HG03097 (cell line): ENCODE results near the gene KRT79.

Experiments
- ATAC-seq: cut with Tn5 transposase; IDR thresholded peaks from one replicate; pipeline ENCODE4 v1.9.1; 2021; ENCODE audit not compliant: unreplicated experiment, low FRiP score

The KRT79 gene

DNA sequence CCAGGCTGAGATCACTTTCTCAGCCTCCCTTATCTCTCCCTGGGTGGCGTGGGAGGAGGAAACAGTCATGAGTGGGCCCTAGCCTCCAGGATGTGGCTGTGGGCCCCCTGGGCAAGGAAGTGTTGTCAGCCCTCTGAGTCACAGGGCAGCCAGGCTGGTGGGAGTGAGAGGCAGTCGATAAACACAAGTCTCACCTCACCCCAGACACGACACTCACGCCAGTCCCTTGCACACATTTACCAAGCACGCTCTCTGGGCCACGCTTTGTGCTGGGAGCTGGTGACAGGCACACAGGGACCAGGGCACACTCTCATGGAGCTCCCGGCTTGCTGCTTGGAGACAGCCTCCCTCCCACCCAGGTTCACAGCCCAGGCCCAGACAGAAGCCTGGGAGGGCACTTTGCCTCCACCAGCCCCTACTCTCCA lies 1.9 kb upstream of the KRT79 start:
- ATAC-seq = no peak

DNA sequence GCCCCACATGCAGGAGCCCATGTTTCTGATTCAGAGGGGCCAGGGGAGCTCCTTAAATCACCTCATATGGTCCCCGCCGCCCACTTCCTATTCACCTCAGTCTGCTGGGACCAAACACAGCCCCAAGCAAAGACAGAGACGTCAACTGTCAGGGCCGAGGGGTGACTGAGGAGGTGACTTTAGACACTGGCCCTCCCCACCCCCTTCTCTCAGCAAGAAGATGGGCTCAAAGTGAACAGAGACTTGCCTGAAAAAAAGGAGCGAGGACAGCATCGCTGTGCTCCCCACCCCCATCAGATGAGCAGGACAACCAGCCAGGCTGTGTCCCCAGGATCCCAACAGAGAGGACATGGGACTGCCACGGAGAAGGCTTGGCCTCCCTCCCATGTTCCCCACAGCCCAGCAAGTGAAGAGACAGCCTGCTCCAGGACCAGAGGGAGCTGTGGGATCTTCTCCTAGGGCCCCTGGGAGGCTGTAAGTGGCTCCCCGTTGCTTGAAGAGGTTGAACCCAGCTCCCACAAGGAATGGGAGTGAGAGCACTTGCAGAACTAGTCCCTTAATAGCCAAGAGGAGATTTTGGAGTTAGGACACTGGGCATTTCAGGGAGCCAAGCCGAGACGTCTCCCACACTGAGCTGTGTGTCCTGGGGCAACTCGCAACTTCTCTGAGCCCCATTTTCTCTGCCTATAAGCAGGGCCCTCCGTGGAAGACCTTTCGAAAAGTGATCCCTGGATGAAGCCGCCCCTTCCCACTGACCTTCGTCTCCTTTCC lies 1.3 kb upstream of the KRT79 start:
- ATAC-seq = no peak

- ATAC-seq = no peak
Observed at GRCh38 chr12:52834727-52835001, 553 bp upstream of the KRT79 start.

- ATAC-seq = no peak
Observed at GRCh38 chr12:52832985-52833905, 866 bp downstream of the KRT79 start.

- ATAC-seq = no peak
Observed at GRCh38 chr12:52832451-52832850, 1.7 kb downstream of the KRT79 start.

GRCh38 chr12:52831251-52831650 lies 2.9 kb downstream of the KRT79 start:
- no peak for ATAC-seq

DNA sequence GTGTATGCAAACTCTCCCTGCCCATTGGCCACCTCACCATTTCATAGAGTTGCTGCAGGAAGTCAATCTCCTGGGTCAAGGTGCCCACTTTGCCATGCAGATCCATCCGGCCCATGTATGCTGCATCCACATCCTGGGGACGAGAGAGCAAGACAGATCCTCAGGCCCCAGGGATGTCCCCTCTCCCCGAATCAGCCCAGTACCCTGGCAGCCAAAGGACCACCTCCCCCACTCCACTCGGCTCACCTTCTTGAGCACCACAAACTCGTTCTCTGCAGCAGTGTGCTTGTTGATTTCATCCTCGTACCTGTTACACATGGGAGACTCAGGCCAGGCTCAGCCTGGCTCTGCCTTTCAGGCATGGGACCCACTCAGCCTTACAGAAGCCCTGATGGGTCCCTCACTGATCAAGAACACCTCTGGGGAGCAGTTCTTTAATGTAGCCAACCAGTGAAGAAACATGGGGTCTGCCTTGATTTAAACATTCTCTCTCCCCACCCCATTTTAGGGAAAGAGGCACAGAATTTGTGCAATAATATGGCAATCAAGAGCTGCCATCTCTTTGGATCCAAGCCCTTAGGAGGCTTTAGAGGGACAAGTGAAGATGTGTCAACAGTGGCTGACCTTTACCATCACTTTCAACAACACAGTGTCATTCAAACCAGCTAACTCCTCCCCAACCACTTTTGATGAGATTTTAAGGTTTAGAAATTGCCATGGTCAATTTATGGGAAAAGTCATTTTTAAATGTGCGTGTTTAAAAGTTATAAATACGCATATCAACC lies 3.9 kb downstream of the KRT79 start:
- ATAC-seq = no peak

DNA sequence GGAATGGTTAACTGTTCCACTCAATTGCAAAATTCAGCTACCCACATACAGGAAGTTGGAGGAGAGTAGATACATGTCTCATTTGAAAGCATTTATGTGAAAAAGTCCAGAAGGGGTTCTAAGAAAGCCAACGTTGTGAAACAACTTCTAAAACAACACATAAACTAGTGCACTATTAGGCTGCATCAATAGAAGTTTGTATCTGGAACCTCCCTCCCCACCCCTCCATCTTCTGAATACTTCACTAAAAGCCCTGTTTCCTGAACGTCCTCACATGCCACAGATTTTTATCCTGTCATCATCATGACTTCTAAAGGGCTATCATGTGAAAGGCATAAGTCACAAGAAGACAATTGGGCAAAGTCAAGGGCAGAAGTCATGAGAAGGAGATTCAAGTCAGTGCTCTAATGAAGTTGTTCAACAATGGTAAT lies 5.5 kb downstream of the KRT79 start:
- no peak for ATAC-seq

DNA sequence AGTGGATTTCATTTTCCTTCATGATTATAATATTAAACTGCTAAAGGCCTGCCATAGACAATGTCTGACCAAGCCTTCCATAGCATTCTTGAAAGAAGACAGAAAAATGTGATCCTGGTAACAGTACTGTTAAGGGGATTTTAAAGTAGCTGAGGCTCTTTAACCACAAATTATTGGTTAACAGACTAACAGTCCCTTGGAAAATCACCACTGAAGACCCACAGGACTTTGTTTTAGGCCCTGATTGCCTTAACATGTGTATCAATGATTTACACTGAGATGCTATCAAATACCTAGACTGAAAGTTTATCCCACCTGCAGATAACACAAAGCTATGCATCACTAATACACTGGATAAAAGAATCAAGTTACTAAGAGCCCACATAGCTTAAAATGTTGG lies 6.0 kb downstream of the KRT79 start:
- no peak for ATAC-seq

GRCh38 chr12:52827499-52828090 lies 6.5 kb downstream of the KRT79 start:
- ATAC-seq = no peak

DNA sequence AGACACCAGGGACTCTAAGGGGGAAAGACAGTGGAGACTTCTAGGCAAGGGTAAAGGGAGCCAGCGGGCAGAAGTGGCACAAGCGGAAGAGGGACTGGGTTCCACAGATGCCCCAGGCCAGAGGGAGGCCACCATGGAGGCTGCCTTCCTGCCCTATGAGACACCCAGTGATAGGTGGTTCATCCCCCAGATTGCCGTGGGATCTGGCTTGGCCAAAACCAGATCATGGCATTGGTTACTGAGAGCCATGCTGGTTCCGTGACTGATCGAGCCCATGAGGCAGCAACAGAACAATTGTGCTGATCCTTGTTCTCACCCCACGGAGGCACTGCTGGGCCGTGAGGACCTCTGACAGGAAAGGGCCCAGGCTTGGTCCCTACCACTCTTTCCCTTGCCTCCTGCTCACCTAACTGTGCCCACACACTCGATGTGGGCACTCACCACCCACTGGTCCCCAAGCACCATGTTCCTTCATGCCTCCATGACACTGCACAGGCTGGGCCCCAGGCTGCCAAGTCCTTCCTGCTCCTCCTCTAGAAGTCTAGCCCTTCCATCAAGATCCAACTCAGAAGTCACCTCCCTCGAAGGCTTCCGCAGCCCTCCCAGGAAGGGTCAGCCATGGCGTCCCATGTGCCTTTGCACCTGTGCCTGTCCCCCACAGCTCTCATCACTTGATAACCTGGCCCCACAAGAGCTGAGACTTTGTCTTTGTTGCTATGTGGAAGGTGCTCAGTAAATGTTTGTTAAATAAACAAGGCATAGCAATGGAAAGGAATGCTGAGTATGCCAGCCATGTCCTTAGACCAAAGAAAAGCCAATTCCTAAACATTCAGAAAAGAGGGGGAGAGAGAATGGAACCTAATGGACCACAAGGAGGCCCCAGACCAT lies 7.3 kb downstream of the KRT79 start:
- no peak for ATAC-seq

- ATAC-seq = no peak
Observed at GRCh38 chr12:52825961-52826360, 8.2 kb downstream of the KRT79 start.

DNA sequence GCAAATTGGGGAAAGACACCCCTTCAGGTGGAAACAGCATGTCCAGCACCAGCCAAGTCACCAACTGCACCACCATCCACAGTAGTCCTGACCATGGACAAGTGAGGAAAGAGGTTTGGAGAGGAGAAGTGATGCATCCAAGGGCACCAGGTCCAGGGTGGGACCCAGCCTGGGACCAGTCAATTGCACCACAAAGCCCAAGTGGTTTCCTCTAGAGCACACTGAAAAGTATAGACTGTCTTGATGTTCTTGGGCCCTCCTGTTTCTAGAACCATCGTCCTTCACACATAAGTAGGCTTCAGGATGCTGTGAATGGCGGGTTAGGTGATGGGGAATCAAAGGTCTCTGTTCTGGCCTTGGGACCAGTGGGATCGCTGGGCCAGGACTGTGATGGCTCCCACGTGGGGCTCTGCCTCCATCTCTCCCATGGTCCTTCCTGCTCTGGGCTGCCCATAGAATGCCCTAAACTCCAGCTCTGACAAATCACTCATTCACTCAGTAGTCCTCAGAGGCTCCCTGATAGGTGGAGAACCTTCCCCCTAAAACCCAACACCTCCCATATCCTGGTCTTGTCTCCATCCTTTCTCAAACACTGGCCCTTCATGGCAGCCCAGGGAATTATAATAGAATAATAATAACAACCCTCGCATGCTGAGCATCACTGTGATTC lies 9.2 kb downstream of the KRT79 start:
- ATAC-seq = no peak

- ATAC-seq = no peak
Observed at GRCh38 chr12:52823761-52824450, 10.2 kb downstream of the KRT79 start.

GRCh38 chr12:52822771-52823510 lies 11.2 kb downstream of the KRT79 start:
- no peak for ATAC-seq

- ATAC-seq = no peak
Observed at GRCh38 chr12:52821826-52822660, 12.1 kb downstream of the KRT79 start.

GRCh38 chr12:52821071-52821730 lies 12.9 kb downstream of the KRT79 start:
- ATAC-seq = no peak
